NCI-H1930 (cell line): ENCODE results near the gene TSPYL6.
A peak's percentile ranks its signal among the peaks of the same experiment; 100 is the strongest.

ENCODE experiments used
- DNase-seq, 2 experiments: peaks; one replicate each; lab custom pipeline; 2025; lab: John Stamatoyannopoulos, UW

Gene TSPYL6

GRCh38 chr2:54255230-54256090, 569 bp downstream of the TSPYL6 start:
- DNase-seq: no peak

- no peak for DNase-seq
Observed at GRCh38 chr2:54254180-54254579, 1.8 kb downstream of the TSPYL6 start.

- DNase-seq: no peak
Observed at GRCh38 chr2:54249629-54250028, 6.4 kb downstream of the TSPYL6 start.

- DNase-seq: no peak
Observed at GRCh38 chr2:54247115-54247514, 8.9 kb downstream of the TSPYL6 start.

- DNase-seq: no peak
Observed at GRCh38 chr2:54240515-54241469, 15.2 kb downstream of the TSPYL6 start.

GRCh38 chr2:54239427-54239826, 16.6 kb downstream of the TSPYL6 start:
- DNase-seq: no peak

GRCh38 chr2:54237428-54237827, 18.6 kb downstream of the TSPYL6 start:
- DNase-seq: no peak

- DNase-seq: no peak
Observed at GRCh38 chr2:54233832-54234649, 22.0 kb downstream of the TSPYL6 start.

- no peak for DNase-seq
Observed at GRCh38 chr2:54228945-54229344, 27.1 kb downstream of the TSPYL6 start.

GRCh38 chr2:54227798-54228197, 28.2 kb downstream of the TSPYL6 start:
- no peak for DNase-seq

GRCh38 chr2:54226260-54226659, 29.8 kb downstream of the TSPYL6 start:
- DNase-seq: no peak

- DNase-seq: no peak
Observed at GRCh38 chr2:54224997-54225396, 31.0 kb downstream of the TSPYL6 start.

GRCh38 chr2:54213082-54213481, 42.9 kb downstream of the TSPYL6 start:
- no peak for DNase-seq

GRCh38 chr2:54212456-54212855, 43.6 kb downstream of the TSPYL6 start:
- no peak for DNase-seq

GRCh38 chr2:54209379-54209778, 46.6 kb downstream of the TSPYL6 start:
- no peak for DNase-seq

- no peak for DNase-seq
Observed at GRCh38 chr2:54208364-54209240, 47.4 kb downstream of the TSPYL6 start.

GRCh38 chr2:54207666-54208195, 48.3 kb downstream of the TSPYL6 start:
- DNase-seq: no peak

GRCh38 chr2:54206596-54206995, 49.4 kb downstream of the TSPYL6 start:
- DNase-seq: peak in 1 of 2 experiments; percentile 80

- no peak for DNase-seq
Observed at GRCh38 chr2:54204476-54204875, 51.6 kb downstream of the TSPYL6 start.
